Breast epithelium (tissue), 3 donors: ENCODE measurements around the gene SLC16A7.

ENCODE experiments used
- POLR2A ChIP-seq: fragments of 450-650 bp; IDR thresholded peaks from one replicate; pipeline ENCODE4 v1.6.1; 2016; ENCODE audit warnings: antibody characterized with exemption, mild to moderate bottlenecking, moderate library complexity
- TF ChIP-seq, protein P1 (sequence below), 3 donors: fragments of 450-650 bp; IDR thresholded peaks; one replicate each; pipeline ENCODE4 v1.5.1; 2016 to 2017; ENCODE audit warnings: antibody characterized with exemption in 3 of 3, mild to moderate bottlenecking in 3 of 3, moderate library complexity in 3 of 3

DNA sequence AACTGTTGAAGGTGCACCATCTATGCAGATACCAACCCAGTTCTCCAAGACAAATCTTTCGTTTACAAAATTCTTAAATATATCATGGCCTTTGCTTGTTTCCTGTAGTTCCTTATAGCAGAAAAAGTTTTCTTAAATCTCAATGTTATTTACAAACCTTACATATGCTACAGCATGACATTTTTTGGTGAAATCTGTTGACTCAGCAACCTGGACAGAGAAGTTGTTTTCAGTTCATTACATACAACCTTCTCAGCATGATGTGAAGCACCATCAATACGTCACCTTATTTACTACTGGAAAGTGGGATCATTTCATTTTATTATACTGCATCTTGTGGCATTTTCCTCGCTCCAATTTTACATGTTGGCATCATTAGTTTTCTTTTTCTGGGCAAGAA is 231.9 kb downstream of the SLC16A7 start:
- TF ChIP-seq, protein P1, sequence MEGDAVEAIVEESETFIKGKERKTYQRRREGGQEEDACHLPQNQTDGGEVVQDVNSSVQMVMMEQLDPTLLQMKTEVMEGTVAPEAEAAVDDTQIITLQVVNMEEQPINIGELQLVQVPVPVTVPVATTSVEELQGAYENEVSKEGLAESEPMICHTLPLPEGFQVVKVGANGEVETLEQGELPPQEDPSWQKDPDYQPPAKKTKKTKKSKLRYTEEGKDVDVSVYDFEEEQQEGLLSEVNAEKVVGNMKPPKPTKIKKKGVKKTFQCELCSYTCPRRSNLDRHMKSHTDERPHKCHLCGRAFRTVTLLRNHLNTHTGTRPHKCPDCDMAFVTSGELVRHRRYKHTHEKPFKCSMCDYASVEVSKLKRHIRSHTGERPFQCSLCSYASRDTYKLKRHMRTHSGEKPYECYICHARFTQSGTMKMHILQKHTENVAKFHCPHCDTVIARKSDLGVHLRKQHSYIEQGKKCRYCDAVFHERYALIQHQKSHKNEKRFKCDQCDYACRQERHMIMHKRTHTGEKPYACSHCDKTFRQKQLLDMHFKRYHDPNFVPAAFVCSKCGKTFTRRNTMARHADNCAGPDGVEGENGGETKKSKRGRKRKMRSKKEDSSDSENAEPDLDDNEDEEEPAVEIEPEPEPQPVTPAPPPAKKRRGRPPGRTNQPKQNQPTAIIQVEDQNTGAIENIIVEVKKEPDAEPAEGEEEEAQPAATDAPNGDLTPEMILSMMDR (IDR thresholded peaks at IDR 0.05): no peak
- TF ChIP-seq POLR2A: no peak
